ENCODE results near the gene HES7.

HES7 gene

GRCh38 chr17:8126491-8127066 is 2.7 kb upstream of the HES7 start:
- H3K4me3 ChIP-seq (ENCODE audit: extremely low read depth, insufficient read depth, low read length, poor library complexity, severe bottlenecking), result peak overlapping the region; percentile 66
- H3K4me1 ChIP-seq (ENCODE audit: control insufficient read depth, insufficient read depth, low read length, poor library complexity, severe bottlenecking), result peaks cover 23% of the 10 kb centered on the region
- H3K27ac ChIP-seq (ENCODE audit: low read depth, low read length, severe bottlenecking), result no peak overlapping the region
- no peaks in the 10 kb centered on the region for H3K9me3 ChIP-seq (ENCODE audit: control insufficient read depth, low read length)
- no peaks in the 10 kb centered on the region for H3K36me3 ChIP-seq (ENCODE audit: control insufficient read depth, insufficient read depth, low read length)
- WGBS, 2 experiments (ENCODE audit: insufficient coverage in 2 of 2), result 0 to 1% methylated on average over 33 to 34 of the region's 45 CpGs

- H3K4me3 ChIP-seq (ENCODE audit: extremely low read depth, insufficient read depth, low read length, poor library complexity, severe bottlenecking), result peak overlapping the region; percentile 66
- 0 to 1% methylated on average over 20 to 27 of the region's 35 CpGs for WGBS, 2 experiments (ENCODE audit: insufficient coverage in 2 of 2)
- H3K9me3 ChIP-seq (ENCODE audit: control insufficient read depth, low read length), result no peaks in the 10 kb centered on the region
- H3K36me3 ChIP-seq (ENCODE audit: control insufficient read depth, insufficient read depth, low read length), result no peaks in the 10 kb centered on the region
- no peak overlapping the region for H3K27ac ChIP-seq (ENCODE audit: low read depth, low read length, severe bottlenecking)
- H3K4me1 ChIP-seq (ENCODE audit: control insufficient read depth, insufficient read depth, low read length, poor library complexity, severe bottlenecking), result peaks cover 23% of the 10 kb centered on the region
Observed at GRCh38 chr17:8125947-8126490, 2.1 kb upstream of the HES7 start.

GRCh38 chr17:8125154-8125946 is 1.4 kb upstream of the HES7 start:
- Histone ChIP-seq H3K4me3 (ENCODE audit: extremely low read depth, insufficient read depth, low read length, poor library complexity, severe bottlenecking) (peak overlapping the region; percentile 66), H3K4me1 (ENCODE audit: control insufficient read depth, insufficient read depth, low read length, poor library complexity, severe bottlenecking) (peaks cover 23% of the 10 kb centered on the region), H3K36me3 (ENCODE audit: control insufficient read depth, insufficient read depth, low read length) (no peaks in the 10 kb centered on the region), H3K27ac (ENCODE audit: low read depth, low read length, severe bottlenecking) (no peak overlapping the region), H3K9me3 (ENCODE audit: control insufficient read depth, low read length) (no peaks in the 10 kb centered on the region)
- 0 to 1% methylated on average over 28 to 33 of the region's 40 CpGs for WGBS, 2 experiments (ENCODE audit: insufficient coverage in 2 of 2)

- Histone ChIP-seq H3K27ac (ENCODE audit: low read depth, low read length, severe bottlenecking) (no peak overlapping the region), H3K4me1 (ENCODE audit: control insufficient read depth, insufficient read depth, low read length, poor library complexity, severe bottlenecking) (peaks cover 23% of the 10 kb centered on the region), H3K36me3 (ENCODE audit: control insufficient read depth, insufficient read depth, low read length) (no peaks in the 10 kb centered on the region), H3K9me3 (ENCODE audit: control insufficient read depth, low read length) (no peaks in the 10 kb centered on the region), H3K4me3 (ENCODE audit: extremely low read depth, insufficient read depth, low read length, poor library complexity, severe bottlenecking) (peak overlapping the region; percentile 66)
- WGBS, 2 experiments (ENCODE audit: insufficient coverage in 2 of 2), result 1 to 5% methylated on average over 20 to 24 of the region's 24 CpGs
Observed at GRCh38 chr17:8124350-8125153, 646 bp upstream of the HES7 start.

- Histone ChIP-seq H3K27ac (ENCODE audit: low read depth, low read length, severe bottlenecking) (no peak overlapping the region), H3K4me3 (ENCODE audit: extremely low read depth, insufficient read depth, low read length, poor library complexity, severe bottlenecking) (peak overlapping the region; percentile 66), H3K4me1 (ENCODE audit: control insufficient read depth, insufficient read depth, low read length, poor library complexity, severe bottlenecking) (peaks cover 23% of the 10 kb centered on the region), H3K9me3 (ENCODE audit: control insufficient read depth, low read length) (no peaks in the 10 kb centered on the region), H3K36me3 (ENCODE audit: control insufficient read depth, insufficient read depth, low read length) (no peaks in the 10 kb centered on the region)
- 0 to 1% methylated on average over 39 to 44 of the region's 55 CpGs for WGBS, 2 experiments (ENCODE audit: insufficient coverage in 2 of 2)
Observed at GRCh38 chr17:8122924-8123694, 797 bp downstream of the HES7 start.

GRCh38 chr17:8122422-8122923 is 1.4 kb downstream of the HES7 start:
- Histone ChIP-seq H3K4me3 (ENCODE audit: extremely low read depth, insufficient read depth, low read length, poor library complexity, severe bottlenecking) (peak overlapping the region; percentile 66), H3K4me1 (ENCODE audit: control insufficient read depth, insufficient read depth, low read length, poor library complexity, severe bottlenecking) (peaks cover 25% of the 10 kb centered on the region), H3K9me3 (ENCODE audit: control insufficient read depth, low read length) (no peaks in the 10 kb centered on the region), H3K27ac (ENCODE audit: low read depth, low read length, severe bottlenecking) (no peak overlapping the region), H3K36me3 (ENCODE audit: control insufficient read depth, insufficient read depth, low read length) (no peaks in the 10 kb centered on the region)
- 0 to 2% methylated on average over 26 to 28 of the region's 29 CpGs for WGBS, 2 experiments (ENCODE audit: insufficient coverage in 2 of 2)

GRCh38 chr17:8121681-8122421 is 2.1 kb downstream of the HES7 start:
- Histone ChIP-seq H3K4me3 (ENCODE audit: extremely low read depth, insufficient read depth, low read length, poor library complexity, severe bottlenecking) (peak overlapping the region; percentile 66), H3K27ac (ENCODE audit: low read depth, low read length, severe bottlenecking) (no peak overlapping the region), H3K4me1 (ENCODE audit: control insufficient read depth, insufficient read depth, low read length, poor library complexity, severe bottlenecking) (peaks cover 22% of the 10 kb centered on the region), H3K36me3 (ENCODE audit: control insufficient read depth, insufficient read depth, low read length) (no peaks in the 10 kb centered on the region), H3K9me3 (ENCODE audit: control insufficient read depth, low read length) (no peaks in the 10 kb centered on the region)
- WGBS, 2 experiments (ENCODE audit: insufficient coverage in 2 of 2), result 0 to 1% methylated on average over 49 to 52 of the region's 76 CpGs

- H3K4me3 ChIP-seq (ENCODE audit: extremely low read depth, insufficient read depth, low read length, poor library complexity, severe bottlenecking), result peak overlapping the region; percentile 66
- no peak overlapping the region for H3K27ac ChIP-seq (ENCODE audit: low read depth, low read length, severe bottlenecking)
- H3K4me1 ChIP-seq (ENCODE audit: control insufficient read depth, insufficient read depth, low read length, poor library complexity, severe bottlenecking), result peaks cover 22% of the 10 kb centered on the region
- 2% methylated on average over 11 of the region's 25 CpGs; no CpG with 5 or more reads in 1 of the 2 experiments for WGBS, 2 experiments (ENCODE audit: insufficient coverage in 2 of 2)
- no peaks in the 10 kb centered on the region for H3K9me3 ChIP-seq (ENCODE audit: control insufficient read depth, low read length)
- no peaks in the 10 kb centered on the region for H3K36me3 ChIP-seq (ENCODE audit: control insufficient read depth, insufficient read depth, low read length)
Observed at GRCh38 chr17:8121407-8121680, 2.6 kb downstream of the HES7 start.

GRCh38 chr17:8120520-8121406 is 3.1 kb downstream of the HES7 start:
- H3K27ac ChIP-seq (ENCODE audit: low read depth, low read length, severe bottlenecking), result no peak overlapping the region
- peak overlapping the region; percentile 66 for H3K4me3 ChIP-seq (ENCODE audit: extremely low read depth, insufficient read depth, low read length, poor library complexity, severe bottlenecking)
- H3K9me3 ChIP-seq (ENCODE audit: control insufficient read depth, low read length), result no peaks in the 10 kb centered on the region
- 0% methylated on average over 27 of the region's 40 CpGs for whole genome bisulfite sequencing, 2 experiments (ENCODE audit: insufficient coverage in 2 of 2)
- no peaks in the 10 kb centered on the region for H3K36me3 ChIP-seq (ENCODE audit: control insufficient read depth, insufficient read depth, low read length)
- peaks cover 22% of the 10 kb centered on the region for H3K4me1 ChIP-seq (ENCODE audit: control insufficient read depth, insufficient read depth, low read length, poor library complexity, severe bottlenecking)

Data from mesodermal cell (in vitro differentiated cells).